Omental fat pad (tissue), 4 donors: ENCODE results near the gene SERPINI1. TPM values are rescaled to one million over a fixed set of nuclear protein-coding genes. Genes with fewer than 3 reads are reported as not detected.

Experiments
- ATAC-seq: fragments of 150-250 bp; one replicate; pipeline ENCODE4 v1.9.1; 2016; ENCODE audit warnings: mild to moderate bottlenecking, moderate library complexity; ENCODE audit not compliant: low FRiP score
- DNase-seq: peaks from one replicate; pipeline ENCODE4 v3.0.0-alpha.2; 2019; ENCODE audit warnings: low spot score
- total RNA-seq, 4 donors: library from RNA; depleted of rRNA; stranded (reverse); fragments of >200 nt; gene quantifications; one replicate each; pipeline ENCODE4 v1.1.0, GENCODE V29; 2016
- TF ChIP-seq, protein P1 (sequence below), 3 donors: fragments of 450-650 bp; IDR thresholded peaks; one replicate each; pipeline ENCODE4 v1.5.1; 2016 to 2017; ENCODE audit warnings: antibody characterized with exemption in 3 of 3, mild to moderate bottlenecking in 3 of 3, moderate library complexity in 2 of 3

The SERPINI1 gene
- total RNA-seq, 4 donors from 2014 or later: 2.2 to 7.1 (median 4.5) TPM

DNA sequence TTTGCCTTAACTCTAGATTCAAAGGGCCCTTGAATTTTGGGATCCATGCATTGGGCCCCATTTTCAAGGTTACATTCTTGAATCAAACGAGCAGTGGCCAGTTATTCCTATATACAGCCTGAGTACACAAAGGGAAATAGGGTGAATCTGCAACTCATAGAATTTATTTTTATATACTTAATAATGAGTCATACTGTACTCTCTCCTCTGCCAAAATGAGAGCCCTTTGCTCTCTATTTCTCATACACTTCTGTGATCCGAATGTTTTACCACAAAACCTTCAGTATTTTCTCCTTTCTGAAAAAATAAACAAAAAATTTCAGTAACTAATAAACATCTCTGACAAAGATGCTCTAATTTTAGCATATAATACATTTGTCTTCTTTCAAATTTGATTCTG lies 116.7 kb downstream of the SERPINI1 start:
- TF ChIP-seq, protein P1, sequence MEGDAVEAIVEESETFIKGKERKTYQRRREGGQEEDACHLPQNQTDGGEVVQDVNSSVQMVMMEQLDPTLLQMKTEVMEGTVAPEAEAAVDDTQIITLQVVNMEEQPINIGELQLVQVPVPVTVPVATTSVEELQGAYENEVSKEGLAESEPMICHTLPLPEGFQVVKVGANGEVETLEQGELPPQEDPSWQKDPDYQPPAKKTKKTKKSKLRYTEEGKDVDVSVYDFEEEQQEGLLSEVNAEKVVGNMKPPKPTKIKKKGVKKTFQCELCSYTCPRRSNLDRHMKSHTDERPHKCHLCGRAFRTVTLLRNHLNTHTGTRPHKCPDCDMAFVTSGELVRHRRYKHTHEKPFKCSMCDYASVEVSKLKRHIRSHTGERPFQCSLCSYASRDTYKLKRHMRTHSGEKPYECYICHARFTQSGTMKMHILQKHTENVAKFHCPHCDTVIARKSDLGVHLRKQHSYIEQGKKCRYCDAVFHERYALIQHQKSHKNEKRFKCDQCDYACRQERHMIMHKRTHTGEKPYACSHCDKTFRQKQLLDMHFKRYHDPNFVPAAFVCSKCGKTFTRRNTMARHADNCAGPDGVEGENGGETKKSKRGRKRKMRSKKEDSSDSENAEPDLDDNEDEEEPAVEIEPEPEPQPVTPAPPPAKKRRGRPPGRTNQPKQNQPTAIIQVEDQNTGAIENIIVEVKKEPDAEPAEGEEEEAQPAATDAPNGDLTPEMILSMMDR (IDR thresholded peaks at IDR 0.05): no peak
- DNase-seq: no peak
- ATAC-seq: no peak

DNA sequence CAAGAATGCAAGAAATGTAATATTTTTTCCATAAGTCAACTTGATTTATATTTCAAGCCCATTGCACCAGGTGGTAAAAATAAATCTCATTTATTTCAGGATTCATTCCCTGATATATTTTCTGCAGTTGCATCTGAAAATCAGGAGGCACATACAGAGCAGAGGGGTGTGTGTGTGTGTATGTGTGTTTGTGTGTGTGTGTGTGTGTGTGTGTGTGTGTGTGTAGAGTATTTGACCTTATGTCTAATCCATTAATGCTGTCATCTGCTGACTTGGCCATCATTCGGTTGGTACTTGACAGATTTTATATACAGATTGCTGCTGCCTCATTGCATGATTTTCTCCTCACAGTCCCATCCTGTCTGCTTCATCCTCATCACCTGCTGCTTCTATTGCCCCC lies 118.5 kb downstream of the SERPINI1 start:
- TF ChIP-seq, protein P1 (IDR thresholded peaks at IDR 0.05): no peak
- ATAC-seq: no peak
- no peak for DNase-seq

DNA sequence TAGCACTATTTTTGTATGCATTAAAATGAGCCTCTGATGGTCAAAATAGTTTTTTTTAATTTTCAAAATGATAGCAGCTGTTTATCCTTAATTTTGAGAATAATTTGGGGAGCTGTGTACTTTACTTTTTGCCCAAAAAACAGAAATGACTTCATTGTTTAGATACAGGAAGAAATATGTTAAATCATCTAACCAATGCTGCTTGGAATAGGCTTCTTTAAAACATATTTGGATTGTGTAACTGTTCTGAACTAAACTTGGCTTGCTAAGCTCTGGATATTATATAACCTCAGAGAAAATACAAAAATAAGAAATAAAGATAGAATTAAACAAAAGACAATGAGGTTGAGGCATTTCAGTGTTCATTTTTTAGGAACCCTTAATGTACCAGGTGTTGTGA lies 119.3 kb downstream of the SERPINI1 start:
- DNase-seq (no peak), ATAC-seq (no peak)
- TF ChIP-seq, protein P1 (IDR thresholded peaks at IDR 0.05): no peak

DNA sequence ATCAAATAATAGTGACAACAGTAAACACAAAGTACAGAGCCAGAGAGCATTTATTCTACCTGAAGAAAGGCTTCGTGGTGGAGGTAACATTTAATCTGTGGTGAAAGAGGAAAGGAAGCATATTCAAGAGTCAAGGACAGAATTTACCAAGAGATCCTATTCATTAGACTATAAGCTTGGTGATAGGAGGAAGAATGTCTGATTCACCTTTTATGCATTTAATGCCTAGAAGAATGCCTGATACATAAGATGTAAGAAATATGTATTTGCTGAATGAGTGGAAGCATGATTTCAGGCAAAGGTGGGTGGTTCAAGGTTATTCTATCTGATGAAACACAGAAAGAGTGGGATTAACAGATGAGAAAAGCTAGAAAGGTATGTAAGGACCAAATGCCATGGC lies 119.8 kb downstream of the SERPINI1 start:
- ATAC-seq (no peak), DNase-seq (no peak)
- TF ChIP-seq, protein P1 (IDR thresholded peaks at IDR 0.05): no peak

DNA sequence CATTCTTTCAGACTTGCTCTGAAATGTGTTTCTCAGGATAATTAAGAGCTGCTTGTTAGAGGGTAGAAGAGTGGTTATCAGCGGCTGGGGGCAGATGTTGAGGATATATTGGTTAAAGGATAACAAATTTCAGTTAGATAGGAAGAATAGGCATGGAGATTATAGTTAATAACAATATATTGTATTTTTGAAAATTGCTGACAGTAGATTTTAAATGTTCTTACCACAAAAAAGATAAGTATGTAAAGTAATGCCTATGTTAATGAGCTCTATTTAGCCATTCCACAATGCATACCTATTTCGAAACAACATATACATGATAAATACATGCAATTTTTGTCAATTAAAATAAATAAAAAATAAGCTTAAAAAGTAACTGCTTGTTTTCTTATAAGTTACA lies 123.3 kb downstream of the SERPINI1 start:
- TF ChIP-seq, protein P1 (IDR thresholded peaks at IDR 0.05): no peak
- no peak for DNase-seq
- no peak for ATAC-seq

DNA sequence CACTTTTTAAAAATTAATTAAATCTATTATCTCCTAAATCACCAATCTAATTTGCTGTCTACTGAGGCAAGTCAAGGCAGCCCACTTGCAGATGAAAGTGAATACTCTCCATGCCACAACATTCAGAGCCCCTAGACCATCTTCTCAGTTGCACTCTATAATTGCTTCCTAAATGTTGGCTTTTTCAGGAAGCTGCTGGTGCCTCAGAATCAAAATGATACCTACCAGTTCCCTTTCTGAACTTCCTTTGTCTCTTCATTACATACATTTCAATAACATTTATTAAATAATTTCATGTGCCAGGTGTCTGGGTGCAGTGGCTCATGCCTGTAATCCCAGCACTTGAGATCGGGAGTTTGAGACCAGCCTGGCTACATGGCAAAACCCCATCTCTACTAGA lies 124.1 kb downstream of the SERPINI1 start:
- ATAC-seq (no peak), DNase-seq (no peak)
- TF ChIP-seq, protein P1 (IDR thresholded peaks at IDR 0.05): no peak

DNA sequence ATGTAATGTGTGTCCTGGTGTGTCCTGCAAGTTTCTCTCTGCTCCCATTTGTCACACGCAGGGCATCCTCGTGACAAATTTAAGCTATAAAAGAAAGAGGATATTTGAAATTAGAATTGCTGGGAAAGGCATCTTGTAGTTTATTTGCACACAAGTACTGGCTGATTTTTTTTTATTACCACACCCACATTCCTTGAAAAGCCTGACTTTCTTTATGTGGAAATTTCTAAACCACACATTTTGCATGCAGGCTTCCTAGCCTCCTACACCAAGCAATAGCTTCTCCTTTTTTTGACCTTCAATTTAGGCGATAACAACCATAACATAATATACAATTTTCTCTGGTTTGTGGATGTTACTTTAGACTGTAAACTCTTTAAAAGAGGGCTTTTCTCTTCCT lies 126.1 kb downstream of the SERPINI1 start:
- DNase-seq (no peak), ATAC-seq (no peak)
- TF ChIP-seq, protein P1 (IDR thresholded peaks at IDR 0.05): no peak
